Mesothelial cell of epicardium (in vitro differentiated cells): Measurements from ENCODE around the gene RAB1B. TPM values are rescaled to one million over a fixed set of nuclear protein-coding genes. Genes with fewer than 3 reads are reported as not detected.
A peak's percentile ranks its signal among the peaks of the same experiment; 100 is the strongest.

Experiments
- DNase-seq, 2 experiments: peaks; one replicate each; pipeline ENCODE4 v3.0.0; 2021; ENCODE audit warnings: low spot score in 2 of 2; ENCODE audit not compliant: unreplicated experiment in 2 of 2
- H3K27ac Mint-ChIP-seq: 2 replicates; pipeline ENCODE4 v1.8.0; 2021; ENCODE audit warnings: mixed read lengths
- H3K27me3 Mint-ChIP-seq: 2 replicates; pipeline ENCODE4 v1.8.0; 2021; ENCODE audit warnings: low read depth, mixed read lengths
- H3K36me3 Mint-ChIP-seq: 2 replicates; pipeline ENCODE4 v1.8.0; 2021; ENCODE audit warnings: mixed read lengths
- H3K4me1 Mint-ChIP-seq: 2 replicates; pipeline ENCODE4 v1.8.0; 2021; ENCODE audit warnings: mixed read lengths
- H3K4me3 Mint-ChIP-seq: 2 replicates; pipeline ENCODE4 v1.8.0; 2021; ENCODE audit warnings: mild to moderate bottlenecking, moderate library complexity, mixed read lengths
- H3K9me3 Mint-ChIP-seq: 2 replicates; pipeline ENCODE4 v1.8.0; 2021; ENCODE audit warnings: mixed read lengths
- total RNA-seq: library from RNA; stranded (reverse); gene quantifications from 3 replicates; pipeline ENCODE4 v1.2.1, GENCODE V29; 2021
- TF ChIP-seq, protein P1 (sequence below): fragments of 200-600 bp; sonication (generic); IDR thresholded peaks from one replicate; pipeline ENCODE4 v1.5.0; 2021; ENCODE audit warnings: antibody characterized with exemption; ENCODE audit not compliant: unreplicated experiment

RAB1B gene
- total RNA-seq, 1 donor from 2014 or later = 91.8 TPM

DNA sequence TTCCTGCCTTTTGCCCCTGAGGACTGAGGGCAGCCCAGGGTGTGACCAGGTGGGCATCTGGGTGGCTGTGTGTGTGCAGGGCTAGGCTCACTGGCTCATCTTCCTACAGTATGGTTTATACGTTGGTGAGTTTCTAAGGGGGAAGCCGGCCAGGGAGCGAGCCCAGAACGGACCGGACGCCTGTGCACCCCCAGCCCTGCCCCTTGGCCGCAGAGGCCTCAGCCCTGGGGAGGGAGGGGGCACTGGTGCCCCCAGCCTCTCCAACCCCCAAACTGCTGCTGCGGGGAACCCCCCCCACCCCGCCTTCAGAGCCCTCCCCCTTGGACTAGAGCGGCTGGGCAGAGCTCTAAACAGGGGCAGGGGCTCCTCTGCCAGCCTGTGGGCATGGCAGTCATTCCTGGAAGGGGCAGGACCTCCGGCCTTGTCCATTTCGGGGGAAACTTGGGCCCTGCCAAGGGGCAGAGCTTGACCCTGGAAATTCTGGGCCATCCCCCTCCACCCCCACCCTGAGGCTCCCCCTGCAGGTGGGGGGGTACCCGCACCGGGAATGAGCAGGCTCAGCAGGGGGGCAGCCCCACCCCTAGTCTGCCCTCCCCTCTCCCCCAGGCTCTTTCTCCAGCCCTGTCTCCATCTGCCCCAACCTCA is 15.1 kb downstream of the RAB1B start:
- Mint-ChIP-seq H3K4me3 (no peak overlapping the region), H3K27ac (no peak overlapping the region), H3K27me3 (peaks cover 8% of the 10 kb centered on the region), H3K36me3 (no peaks in the 10 kb centered on the region), H3K4me1 (peaks cover 16% of the 10 kb centered on the region), H3K9me3 (no peaks in the 10 kb centered on the region)
- DNase-seq = no peak
- TF ChIP-seq, protein P1, sequence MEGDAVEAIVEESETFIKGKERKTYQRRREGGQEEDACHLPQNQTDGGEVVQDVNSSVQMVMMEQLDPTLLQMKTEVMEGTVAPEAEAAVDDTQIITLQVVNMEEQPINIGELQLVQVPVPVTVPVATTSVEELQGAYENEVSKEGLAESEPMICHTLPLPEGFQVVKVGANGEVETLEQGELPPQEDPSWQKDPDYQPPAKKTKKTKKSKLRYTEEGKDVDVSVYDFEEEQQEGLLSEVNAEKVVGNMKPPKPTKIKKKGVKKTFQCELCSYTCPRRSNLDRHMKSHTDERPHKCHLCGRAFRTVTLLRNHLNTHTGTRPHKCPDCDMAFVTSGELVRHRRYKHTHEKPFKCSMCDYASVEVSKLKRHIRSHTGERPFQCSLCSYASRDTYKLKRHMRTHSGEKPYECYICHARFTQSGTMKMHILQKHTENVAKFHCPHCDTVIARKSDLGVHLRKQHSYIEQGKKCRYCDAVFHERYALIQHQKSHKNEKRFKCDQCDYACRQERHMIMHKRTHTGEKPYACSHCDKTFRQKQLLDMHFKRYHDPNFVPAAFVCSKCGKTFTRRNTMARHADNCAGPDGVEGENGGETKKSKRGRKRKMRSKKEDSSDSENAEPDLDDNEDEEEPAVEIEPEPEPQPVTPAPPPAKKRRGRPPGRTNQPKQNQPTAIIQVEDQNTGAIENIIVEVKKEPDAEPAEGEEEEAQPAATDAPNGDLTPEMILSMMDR = no peak

DNA sequence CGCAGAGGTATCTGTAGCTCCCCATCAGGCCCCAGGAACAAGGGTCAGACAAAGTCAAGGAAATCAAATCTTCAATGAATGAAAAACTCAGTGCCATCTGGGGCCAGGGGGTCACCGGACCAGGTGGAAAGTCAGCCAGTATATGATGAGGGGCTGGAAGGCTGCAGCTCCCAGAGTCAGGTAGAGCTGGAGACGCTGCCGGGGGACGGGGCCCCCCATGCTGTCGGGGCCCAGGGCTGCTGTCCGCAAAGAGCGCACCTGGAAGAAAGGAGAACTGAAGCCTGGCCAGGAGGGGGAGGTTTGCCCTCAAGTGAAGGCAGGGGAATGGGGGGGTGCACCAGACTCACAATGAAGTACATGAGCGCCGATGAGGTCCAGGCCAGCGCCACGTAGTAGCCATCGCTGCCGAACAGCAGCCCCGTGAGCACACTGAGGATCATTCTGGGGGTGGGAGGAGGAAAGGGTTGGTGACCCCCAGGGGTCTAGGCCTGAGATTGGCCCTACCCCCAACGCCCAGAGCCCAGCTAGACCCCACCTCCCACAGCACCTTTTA is 16.2 kb downstream of the RAB1B start:
- no peak for DNase-seq
- Mint-ChIP-seq H3K4me3 (no peak overlapping the region), H3K9me3 (no peaks in the 10 kb centered on the region), H3K36me3 (no peaks in the 10 kb centered on the region), H3K4me1 (peaks cover 15% of the 10 kb centered on the region), H3K27me3 (peaks cover 10% of the 10 kb centered on the region), H3K27ac (no peak overlapping the region)
- TF ChIP-seq, protein P1 = no peak

DNA sequence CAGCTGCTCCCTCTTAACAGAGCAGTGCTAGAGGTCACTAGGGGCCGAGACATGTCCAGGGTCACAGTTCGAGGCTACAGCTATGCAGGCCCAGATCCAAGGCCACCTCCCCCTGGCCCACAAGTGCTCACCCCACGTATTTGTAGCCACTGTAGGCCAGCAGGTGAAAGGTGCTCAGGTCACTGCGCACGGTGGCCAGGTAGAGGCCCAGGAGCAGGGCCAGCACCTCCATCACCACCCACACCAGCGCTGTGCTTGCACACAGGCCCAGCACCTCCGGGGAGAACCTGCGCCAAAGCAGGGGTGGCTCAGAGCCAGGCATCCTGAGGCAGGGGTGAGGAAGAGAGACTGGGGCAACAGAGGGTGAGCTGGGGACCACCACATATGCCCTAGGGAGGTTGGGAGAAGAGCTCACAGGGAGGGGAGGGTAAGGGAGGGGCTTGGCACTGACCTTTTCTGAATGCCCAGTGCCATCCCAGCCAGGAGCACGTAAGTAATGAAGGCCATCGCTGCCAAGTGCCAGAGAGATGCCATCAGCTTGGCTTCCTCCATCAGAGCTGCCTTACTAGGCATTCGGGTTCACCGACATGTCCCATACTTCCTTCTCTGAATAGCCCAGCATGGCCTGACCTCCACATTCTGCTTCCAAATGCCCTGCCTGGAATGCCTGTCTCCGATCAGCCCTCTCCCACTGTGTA is 17.0 kb downstream of the RAB1B start:
- Mint-ChIP-seq H3K27me3 (peaks cover 15% of the 10 kb centered on the region), H3K9me3 (no peaks in the 10 kb centered on the region), H3K4me1 (peaks cover 22% of the 10 kb centered on the region), H3K4me3 (no peak overlapping the region), H3K27ac (no peak overlapping the region), H3K36me3 (no peaks in the 10 kb centered on the region)
- TF ChIP-seq, protein P1 = no peak
- DNase-seq = no peak

DNA sequence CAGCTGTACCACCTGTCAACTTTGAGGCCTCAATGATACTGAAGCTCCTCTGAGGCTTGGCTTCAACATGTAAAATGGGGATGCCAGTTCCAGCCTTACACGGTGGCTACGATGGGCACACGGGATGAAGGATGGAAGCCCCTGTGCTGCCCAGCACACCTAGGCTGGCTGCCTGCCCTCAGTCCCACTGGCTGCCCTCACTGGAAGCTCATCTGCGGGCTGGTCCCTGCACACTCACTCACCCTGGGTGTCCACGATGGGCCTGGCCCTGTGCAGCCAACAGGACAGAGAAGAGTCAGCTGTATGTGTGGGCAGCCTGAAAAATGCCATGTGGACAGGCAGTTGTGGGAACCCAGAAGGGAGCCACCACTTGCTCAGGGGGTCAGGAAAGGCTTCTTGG is 18.3 kb downstream of the RAB1B start:
- no peak overlapping the region for H3K27ac Mint-ChIP-seq
- DNase-seq = no peak
- H3K36me3 Mint-ChIP-seq = no peaks in the 10 kb centered on the region
- TF ChIP-seq, protein P1 = no peak
- H3K27me3 Mint-ChIP-seq = peaks cover 21% of the 10 kb centered on the region
- H3K4me1 Mint-ChIP-seq = peaks cover 28% of the 10 kb centered on the region
- H3K4me3 Mint-ChIP-seq = peak overlapping the region; percentile 46
- H3K9me3 Mint-ChIP-seq = no peaks in the 10 kb centered on the region

DNA sequence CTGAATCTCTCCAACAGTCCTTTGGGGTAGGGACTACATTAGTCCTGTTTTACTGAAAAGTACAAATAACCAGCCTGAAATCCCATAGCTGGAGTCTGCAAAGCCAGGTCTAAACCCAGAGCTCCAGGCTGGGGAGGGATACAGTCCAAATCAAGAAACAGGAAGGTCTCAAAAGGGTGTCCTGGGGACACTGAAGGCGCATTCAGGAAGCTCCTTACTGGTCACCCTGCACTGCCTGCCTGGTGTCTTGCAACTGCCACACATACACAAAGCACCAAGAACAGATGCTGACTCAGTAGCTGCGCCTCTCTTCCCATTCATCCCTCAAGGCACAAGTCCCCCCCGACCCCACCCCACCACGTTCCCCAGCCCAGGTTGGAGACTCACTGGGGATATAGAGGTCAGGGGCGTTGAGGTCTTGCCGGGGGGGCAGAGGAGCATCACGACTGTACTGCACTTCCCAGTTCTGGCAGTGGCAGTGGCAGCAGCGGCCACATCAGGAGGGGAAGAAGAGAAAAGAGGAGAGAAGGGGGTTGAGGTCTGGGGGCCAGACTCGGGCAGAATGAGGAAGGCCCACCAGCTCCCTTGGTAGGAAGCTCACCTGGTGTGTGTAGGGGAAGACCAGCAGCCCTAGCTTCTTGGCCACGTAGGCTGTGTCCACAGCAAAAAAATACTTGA is 18.9 kb downstream of the RAB1B start:
- H3K9me3 Mint-ChIP-seq = no peaks in the 10 kb centered on the region
- peaks cover 28% of the 10 kb centered on the region for H3K4me1 Mint-ChIP-seq
- peaks cover 22% of the 10 kb centered on the region for H3K27me3 Mint-ChIP-seq
- peak overlapping the region; percentile 83 for H3K4me3 Mint-ChIP-seq
- TF ChIP-seq, protein P1 = no peak
- peak overlapping the region; percentile 59 for H3K27ac Mint-ChIP-seq
- no peak for DNase-seq
- H3K36me3 Mint-ChIP-seq = no peaks in the 10 kb centered on the region
